Lung microvascular endothelial cell (primary cell): ENCODE measurements around the gene INTU. TPM values are rescaled to one million over a fixed set of nuclear protein-coding genes. Genes with fewer than 3 reads are reported as not detected.
"Not testable (repeated sequence)": the region's sequence is repeated elsewhere in the genome, so short reads cannot be mapped to it uniquely, and the experiment has no call there.

Experiments used
- DNase-seq, 2 donors: peaks; one replicate each; pipeline versions ENCODE4 v3.0.0 to v3.0.0-alpha.2; 2010; ENCODE audit warnings: low read depth in 2 of 2
- total RNA-seq: library from RNA; depleted of rRNA; stranded (reverse); fragments of >200 nt; gene quantifications from 2 replicates; pipeline ENCODE4 v1.2.1, GENCODE V29; 2014

Gene INTU
- total RNA-seq, 1 donor from 2014 or later: 1.2 TPM

DNA sequence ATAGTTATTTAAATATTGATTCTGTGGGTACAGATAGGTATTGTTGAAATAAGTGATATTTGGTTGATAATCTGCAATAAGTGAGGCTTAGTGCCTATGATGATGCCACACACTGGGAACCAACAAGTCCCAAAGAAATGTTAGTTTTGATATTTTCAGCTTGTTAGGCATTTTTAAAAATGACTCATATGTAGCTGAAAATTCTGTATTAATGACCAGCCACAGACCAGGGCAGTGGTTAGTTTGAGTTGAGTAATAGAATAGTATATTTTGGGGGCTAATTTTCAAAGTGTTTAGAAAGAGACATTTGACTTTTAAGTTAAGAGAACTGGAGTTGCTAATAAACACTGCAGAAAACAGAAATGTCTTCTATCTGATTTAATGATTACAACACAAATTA, 9.4 kb downstream of the INTU start:
- no peak for DNase-seq

DNA sequence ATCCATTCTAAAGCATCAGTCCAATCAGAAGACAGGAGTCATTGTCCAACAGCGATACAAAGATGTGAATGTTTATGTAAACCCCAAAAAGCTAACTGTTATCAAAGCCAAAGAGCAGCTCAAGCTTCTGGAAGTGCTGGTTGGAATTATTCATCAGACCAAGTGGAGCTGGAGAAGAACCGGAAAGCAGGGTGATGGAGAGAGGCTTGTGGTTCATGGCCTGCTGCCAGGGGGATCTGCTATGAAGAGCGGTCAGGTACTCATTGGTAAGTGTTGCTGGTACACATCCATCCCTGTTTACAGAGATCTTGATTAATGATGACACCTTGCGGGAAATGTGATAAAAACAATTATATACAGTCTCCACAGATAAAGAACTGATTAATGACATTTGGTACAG, 11.0 kb downstream of the INTU start:
- DNase-seq: no peak

DNA sequence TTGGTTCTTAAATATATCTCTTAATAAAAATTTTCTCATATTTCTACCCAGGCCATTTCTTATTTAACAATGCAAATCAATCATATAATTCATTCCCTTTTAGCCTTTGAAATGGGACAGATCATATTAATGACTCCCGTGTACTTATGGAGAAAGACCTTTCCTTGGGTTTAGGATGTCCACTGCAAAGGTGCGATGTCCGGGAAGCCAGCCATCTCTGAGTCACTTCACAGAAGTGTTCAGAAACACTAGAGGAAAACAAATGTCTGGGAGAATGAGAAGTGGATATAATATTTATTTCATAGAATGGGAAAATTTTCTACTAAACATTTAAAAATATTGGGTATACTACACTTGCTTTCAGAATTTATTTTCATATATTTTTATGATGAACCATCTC, 15.3 kb downstream of the INTU start:
- no peak for DNase-seq

DNA sequence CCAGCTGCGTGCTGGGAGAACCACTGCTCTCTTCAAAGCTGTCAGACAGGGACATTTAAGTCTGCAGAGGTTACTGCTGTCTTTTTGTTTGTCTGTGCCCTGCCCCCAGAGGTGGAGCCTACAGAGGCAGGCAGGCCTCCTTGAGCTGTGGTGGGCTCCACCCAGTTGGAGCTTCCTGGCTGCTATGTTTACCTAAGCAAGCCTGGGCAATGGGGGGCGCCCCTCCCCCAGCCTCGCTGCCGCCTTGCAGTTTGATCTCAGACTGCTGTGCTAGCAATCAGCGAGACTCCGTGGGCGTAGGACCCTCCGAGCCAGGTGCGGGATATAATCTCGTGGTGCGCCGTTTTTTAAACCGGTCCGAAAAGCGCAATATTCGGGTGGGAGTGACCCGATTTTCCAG, 22.8 kb downstream of the INTU start:
- DNase-seq: not testable (repeated sequence)

DNA sequence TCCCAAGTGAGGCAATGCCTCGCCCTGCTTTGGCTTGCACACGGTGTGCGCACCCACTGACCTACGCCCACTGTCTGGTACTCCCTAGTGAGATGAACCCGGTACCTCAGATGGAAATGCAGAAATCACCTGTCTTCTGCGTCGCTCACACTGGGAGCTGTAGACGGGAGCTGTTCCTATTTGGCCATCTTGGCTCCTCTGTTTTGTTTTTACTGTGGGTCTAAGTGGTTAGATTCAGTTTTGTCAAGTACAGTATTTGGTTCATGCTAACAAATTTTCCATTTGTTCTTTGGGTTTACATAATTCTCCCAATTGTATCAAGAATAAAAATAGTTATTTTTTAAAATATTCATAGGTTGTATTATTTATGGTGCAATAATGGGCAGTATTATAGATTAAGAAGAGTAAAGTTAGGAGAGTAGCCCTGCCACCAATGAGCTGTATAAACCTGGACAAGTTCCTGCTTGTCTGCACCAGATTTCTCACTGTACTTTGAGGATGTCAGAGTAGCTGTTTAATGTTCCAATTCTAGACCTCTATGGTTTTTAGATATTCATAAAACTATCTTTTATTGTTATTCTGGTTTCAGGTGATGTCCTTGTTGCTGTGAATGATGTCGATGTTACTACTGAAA, 23.4 kb downstream of the INTU start:
- DNase-seq: no peak

DNA sequence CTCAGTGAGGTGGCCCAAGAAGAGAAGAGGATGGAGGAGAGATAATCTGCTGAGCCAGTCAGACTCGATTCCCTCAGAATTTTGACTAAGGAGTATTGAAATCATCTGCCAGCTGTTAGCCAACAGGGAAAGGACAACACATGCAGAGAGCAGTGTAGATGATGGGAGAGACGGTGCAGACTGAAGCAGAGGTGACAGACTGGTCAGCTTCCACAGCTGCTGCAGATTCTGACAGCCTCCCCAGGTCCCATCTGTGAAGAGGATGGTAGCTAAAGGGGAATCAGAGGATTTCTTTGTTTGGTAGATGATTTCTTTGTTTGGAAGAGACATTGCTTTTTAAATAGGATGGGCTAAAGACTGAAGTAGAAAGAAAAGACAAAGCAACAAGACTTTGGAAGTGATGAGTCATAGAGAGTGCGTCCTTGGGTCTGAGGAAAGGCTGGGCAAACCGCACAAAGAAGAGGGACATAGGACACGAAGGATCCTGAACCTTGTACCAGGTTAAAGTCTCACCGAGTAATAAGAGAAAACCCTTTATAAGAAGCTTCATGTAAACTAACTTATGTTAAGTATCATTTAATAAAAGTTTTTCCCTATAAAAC, 27.6 kb downstream of the INTU start:
- no peak for DNase-seq

DNA sequence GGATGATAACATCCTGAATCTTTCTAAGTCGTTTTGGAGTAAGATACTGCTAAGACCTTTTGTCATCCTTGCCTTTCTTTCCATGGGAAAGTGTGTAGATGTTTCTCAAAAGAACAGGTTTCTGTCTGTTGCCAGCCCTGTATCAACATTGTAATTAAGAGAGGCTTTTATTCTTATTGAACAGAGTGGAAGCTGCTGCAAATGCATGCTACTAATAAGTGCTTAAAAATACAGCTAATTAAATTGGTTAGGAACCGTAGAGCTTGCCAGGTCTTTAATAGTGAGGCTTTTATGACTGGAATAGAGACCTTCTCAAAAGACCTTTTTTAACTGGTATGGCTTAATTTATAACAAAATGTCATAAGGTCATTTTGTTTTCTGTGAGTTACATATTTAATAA, 34.4 kb downstream of the INTU start:
- no peak for DNase-seq

DNA sequence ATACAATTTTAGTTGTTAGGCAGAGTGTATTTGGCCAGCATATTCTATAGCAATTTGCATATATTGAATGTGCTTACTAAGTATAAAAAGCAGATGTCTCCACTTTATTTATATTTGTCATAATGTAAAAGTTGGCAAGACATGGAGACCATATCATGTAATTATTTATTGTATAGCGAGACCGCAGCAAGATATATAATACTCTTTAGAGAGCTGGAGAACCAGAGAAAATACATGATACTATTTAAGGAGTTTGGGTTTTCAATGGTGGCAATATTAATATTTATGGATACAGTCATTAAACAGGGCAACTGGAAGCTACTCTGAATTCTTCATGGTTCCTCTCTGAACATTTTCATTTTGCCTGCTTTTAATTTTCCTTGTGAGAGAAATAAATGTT, 35.0 kb downstream of the INTU start:
- DNase-seq: no peak

DNA sequence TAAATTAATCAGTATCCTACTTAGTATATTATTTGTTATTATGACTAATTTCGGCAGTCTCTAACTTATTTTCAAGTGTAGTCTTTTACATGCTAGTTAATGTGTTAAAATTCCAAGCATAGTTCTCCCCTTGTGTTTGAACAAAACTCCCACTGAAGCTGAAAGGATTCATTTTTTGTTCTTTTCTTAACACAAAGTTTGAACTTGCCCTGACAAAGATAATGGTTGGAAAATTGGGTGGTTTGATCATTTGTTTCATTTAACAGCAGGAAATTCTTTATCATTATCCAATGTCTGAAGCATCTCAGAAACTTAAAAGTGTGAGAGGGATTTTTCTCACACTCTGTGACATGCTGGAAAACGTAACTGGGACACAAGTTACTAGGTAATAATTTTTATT, 36.0 kb downstream of the INTU start:
- DNase-seq: no peak

DNA sequence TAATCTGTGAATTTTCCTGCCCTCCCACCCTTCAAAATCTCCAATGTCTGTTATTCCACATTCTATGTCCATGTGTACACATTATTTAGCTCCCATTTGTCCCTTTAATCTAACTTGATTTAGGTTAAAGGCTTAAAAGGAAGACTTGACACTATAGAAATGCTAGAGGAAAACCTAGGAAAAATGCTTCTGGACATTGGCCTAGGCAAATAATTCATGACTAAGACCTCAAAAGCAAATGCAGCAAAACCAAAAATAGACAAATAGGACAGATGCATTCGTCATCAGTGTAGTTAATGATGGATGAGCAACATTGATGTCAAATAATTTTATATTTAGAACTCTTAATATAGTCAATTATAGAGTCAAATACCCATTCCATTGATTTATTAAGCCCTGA, 36.9 kb downstream of the INTU start:
- no peak for DNase-seq

DNA sequence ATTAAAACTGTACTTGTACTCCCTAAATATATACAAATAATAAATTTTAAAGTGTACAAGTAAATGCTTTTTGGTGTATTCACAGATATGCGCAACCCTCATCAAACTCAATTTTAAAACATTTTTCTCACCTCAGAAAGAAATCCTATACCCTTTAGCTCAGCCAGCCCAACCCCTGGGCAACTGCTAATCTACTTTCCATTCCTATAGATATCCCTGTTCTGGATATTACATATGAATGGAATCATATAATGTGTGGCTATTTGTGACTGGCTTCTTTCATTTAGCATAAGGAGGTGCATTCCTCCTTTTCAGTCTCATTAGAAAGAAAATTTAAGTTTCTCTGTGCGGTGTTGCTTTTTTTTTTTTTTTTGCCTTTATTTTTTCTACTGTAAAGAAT, 39.4 kb downstream of the INTU start:
- no peak for DNase-seq

DNA sequence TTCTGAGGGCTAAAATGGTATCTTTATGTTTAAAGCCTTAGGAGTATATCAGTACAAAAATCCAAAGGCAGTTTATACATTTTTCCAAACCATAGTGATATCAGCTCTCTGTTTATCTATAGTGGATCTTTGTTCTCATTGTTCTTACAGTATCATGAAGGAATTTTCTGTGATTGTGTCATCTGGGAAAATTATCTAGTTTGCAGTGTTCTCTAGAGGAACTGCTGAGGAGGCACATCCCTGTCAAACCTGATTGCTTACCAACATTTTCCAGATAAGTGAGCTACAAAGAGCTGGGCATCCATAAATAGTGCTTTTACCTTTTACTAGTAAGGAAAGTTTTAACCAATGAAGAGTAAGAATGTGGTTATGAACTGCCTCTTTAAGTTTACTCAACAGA, 52.5 kb downstream of the INTU start:
- DNase-seq: peak; percentile 22 to 51

DNA sequence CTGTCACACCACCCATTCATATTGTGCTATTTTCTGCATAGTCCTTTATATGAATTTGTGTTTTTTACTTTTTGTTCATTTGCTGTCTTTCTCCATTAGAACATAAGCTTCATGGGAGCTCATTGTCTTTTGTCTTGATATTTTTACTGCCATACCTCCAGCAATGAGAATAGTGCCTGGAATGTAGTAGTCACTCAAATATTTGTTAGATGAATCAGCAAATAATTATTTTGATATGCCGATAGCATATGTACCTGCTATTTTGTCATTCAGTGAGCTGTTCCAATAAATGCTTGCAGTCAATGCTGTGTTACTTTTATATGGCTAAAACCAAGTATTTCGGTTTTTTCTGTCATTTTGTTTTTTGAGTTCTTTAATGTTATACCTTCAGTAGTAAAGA, 53.9 kb downstream of the INTU start:
- peak; percentile 26 for DNase-seq

DNA sequence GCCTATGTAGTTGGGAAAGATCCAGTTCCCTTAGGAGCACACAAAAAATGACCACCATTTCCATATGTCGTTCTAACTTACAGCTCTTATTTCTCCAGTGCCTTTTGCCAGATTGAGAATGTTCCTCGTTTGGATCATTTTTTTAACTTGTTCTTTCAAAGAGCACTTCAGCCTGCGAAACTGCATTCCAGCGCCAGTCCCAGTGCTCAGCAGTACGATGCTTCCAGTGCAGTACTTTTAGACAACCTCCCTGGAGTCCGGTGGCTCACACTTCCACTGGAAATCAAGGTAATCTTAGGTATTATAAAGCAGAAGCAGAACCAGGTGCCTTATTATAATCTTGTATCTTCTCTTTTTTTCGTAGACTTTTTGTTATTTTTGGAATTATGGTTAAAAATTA, 54.8 kb downstream of the INTU start:
- no peak for DNase-seq

DNA sequence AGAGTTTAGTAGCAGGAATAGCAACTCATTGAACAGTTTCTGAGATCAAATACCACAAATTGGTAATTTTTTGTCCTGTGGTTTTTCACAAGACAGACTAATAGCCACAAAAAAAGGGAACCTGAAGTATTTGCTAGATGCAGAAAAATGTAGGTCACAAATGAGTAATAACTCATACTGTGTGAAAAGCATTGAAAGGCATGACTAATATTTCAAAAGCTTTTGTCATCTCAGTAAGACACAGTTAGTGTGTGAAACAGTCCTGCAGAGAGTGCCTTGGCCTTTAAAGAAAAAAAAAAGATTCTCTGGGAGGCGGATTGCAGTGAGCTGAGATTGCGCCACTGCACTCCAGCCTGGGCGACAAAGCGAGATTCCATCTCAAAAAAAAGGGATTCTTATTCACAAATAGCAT, 66.0 kb downstream of the INTU start:
- peak in 1 of 2 donors; percentile 64 for DNase-seq

DNA sequence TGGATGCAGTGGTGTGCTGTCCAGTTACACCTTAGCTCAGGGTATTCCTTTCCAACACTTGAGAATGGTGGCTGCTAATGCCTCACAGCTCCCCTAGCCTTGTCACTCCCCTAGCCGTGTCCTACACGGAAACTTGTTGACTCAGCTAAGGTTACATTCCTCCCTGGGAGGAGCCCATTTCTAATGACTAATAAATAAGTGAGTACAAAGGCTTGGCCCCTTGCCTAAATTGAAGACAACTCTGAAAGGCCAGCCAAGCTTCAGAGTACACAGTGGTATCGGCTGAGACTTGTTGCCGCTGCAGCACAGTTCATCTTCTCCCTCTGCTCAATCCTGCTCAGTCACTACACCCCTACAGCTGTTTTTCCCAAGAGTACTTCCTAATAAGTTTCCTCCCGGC, 76.2 kb downstream of the INTU start:
- DNase-seq: peak; percentile 57 to 91

DNA sequence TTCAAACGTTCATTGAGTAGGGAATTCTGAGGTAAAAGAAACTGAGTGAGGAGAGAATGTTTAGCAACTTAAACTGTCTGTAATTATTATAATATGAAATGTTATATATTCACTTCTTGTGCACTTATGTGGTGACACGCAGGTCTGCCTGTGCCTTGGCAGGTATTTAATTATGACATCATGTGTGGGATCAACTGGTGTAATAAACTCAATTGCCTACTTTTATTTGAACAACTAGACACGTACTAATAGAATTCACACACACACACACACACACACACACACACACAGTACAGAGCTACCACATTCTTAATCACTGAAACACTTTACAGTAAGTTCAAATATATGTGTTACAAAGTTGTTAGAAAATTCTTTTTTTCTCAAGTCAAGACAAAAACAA, 76.7 kb downstream of the INTU start:
- DNase-seq: peak in 1 of 2 donors; percentile 36

DNA sequence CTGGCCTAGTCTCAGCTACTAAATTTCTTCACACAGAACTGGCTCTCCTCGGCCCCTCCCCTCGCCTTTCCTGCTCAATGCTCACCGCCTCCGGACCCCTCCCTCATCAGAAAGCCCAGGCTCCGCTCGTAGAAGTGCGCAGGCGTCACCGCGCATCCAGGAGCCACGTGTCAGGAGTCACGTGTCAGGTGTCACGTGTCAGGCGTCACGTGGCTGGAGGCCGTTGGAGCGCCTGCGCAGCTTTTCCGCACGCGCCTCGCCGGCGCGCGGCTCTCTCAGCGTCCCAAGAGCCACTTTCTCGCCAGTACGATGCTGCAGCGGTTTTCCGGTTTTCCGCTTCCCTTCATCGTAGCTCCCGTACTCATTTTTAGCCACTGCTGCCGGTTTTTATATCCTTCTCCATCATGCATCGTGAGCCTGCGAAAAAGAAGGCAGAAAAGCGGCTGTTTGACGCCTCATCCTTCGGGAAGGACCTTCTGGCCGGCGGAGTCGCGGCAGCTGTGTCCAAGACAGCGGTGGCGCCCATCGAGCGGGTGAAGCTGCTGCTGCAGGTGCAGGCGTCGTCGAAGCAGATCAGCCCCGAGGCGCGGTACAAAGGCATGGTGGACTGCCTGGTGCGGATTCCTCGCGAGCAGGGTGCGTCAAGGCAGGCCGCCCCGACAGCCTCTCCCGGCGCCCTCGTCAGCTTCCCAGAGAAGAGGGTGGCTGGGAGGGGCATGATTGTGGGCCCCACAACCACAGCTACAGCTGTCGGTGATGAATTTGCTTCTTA, 97.6 kb downstream of the INTU start, which contains the start of gene SLC25A31:
SLC25A31 (plus strand) TSS at position 259 of the 772 bp plus-strand sequence; CDS start at position 405, 146 bp downstream.
- no peak for DNase-seq

DNA sequence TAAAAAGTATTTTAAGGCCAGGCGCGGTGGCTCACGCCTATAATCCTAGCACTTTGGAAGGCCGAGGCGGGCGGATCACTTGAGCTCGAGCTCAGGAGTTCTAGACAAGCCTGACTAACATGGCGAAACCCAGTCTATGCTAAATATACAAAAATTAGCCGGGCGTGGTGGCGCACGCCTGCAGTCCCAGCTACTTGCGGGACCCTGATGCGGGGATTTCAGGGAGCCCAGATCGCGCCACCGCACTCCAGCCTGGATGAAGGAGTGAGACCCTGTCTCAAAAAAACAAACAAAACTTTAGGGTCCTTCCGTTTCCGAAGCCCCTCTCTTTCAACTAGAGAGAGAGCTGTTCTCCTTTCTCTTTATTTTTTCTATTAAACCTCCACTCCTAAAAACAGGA, 98.6 kb downstream of the INTU start:
- DNase-seq: no peak

DNA sequence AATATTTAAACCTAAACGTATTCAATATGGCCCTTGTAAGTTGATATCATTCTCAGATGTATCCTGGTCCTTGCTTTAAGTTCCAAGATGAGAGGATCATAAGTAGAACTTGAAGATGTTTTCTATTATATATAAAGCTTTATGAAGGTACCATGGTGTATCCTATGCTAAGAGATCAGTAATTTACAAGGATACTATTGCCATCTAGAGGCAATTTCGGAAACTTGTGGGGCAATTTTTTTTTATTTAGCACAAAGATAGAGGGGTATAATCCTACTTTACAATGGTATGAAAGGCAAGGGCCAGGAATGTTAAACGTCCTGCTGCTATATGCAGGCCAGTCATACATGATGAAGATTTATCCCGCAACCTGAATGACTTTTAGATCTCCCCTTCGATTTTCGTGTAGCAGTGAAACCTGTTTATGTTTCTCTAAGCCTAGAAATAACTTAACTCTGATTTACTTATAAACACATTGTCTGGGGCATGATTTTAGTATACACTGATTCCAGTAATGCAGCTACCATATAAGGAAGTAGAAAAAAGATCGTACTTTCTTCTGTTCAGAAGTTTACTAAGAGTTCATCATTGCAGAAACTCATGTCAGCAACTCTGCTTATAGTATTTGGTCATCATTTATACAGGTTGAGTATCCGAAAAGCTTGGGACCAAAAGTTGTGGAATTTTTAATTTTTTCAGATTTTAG, 100.0 kb downstream of the INTU start:
- peak; percentile 49 to 62 for DNase-seq

DNA sequence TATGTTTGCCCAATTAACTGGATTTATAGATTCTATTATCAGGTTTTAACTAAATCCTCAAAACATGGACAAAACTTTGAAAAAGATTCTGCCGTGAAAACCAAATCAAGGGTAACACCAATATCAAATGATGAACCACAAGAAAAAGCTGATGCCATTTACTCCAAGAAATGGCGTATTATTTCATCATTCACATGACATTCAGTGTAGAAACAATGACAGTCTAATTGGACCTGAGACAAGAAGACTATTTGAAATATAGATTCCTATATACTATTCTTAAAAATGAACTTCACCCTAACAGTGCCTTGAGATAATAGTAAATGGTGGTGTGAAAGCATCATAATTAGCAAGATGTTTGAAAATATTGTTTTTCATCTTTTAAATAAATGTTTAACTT, 102.2 kb downstream of the INTU start:
- no peak for DNase-seq

DNA sequence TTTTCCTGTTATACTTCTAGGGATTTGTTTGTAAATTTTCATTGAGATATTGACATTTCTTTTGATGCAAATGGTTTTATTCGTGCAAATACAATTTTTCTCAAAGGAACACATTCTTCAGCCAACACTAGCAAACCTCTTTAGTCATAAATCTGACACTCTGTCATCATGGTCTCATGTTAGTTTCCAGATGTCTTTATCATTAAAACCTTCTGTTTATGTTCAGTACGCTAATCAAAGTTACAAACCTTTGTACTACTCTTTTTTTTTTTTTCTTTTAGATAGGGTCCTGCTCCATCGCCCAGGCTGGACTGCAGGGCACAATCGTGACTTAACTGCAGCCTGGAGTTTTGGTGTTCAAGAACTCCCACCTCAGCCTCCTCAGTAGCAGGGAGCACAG, 104.5 kb downstream of the INTU start:
- DNase-seq: no peak
